SU-DHL-6 (cell line): ENCODE data around the gene KPNA3.

Source experiments
- CTCF ChIP-seq: fragments of 200-600 bp; sonication (generic); IDR thresholded peaks from one replicate; pipeline ENCODE4 v1.5.1; 2017; ENCODE audit warnings: antibody characterized with exemption, mild to moderate bottlenecking, low read length, moderate library complexity; ENCODE audit not compliant: insufficient read depth, poor library complexity, severe bottlenecking
- EZH2phosphoT487 ChIP-seq: fragments of 200-600 bp; sonication (generic), shearing (Covaris generic); conservative IDR thresholded peaks from 2 replicates; pipeline ENCODE4 v1.6.1; 2018; ENCODE audit warnings: mild to moderate bottlenecking, antibody characterized with exemption, low read length, moderate library complexity, mixed read lengths

GRCh38 chr13:49716615-49717014 lies 75.9 kb downstream of the KPNA3 start:
- TF ChIP-seq CTCF = no peak
- TF ChIP-seq EZH2phosphoT487 = no peak
